C4-2B (cell line): Measurements from ENCODE around the gene MTHFD2L.

Experiments used
- CTCF ChIP-seq: fragments of 450-650 bp; conservative IDR thresholded peaks from 2 replicates; pipeline ENCODE4 v1.5.1; 2017; ENCODE audit warnings: mild to moderate bottlenecking
- ZFX ChIP-seq: fragments of 450-650 bp; IDR thresholded peaks from 2 replicates; pipeline ENCODE4 v1.6.1; 2017

- TF ChIP-seq CTCF (no peak), ZFX (no peak)
These were observed 165.7 kb downstream of the MTHFD2L start for GRCh38 chr4:74323663-74324062.
